Mesendoderm (in vitro differentiated cells): ENCODE data around the gene DCK.

Experiments used
- DNase-seq: peaks from one replicate; pipeline ENCODE4 v3.0.0; 2013
- H2AK5ac ChIP-seq: 2 replicates; pipeline ENCODE4 v1.6.1; 2013; ENCODE audit warnings: low read length, inconsistent platforms
- H2BK120ac ChIP-seq: 2 replicates; pipeline ENCODE4 v1.6.1; 2013; ENCODE audit warnings: low read depth, mild to moderate bottlenecking, low read length, moderate library complexity, mixed read lengths
- H2BK15ac ChIP-seq: replicated peaks from 2 replicates; pipeline ENCODE4 v1.6.1; 2013; ENCODE audit warnings: low read depth, mild to moderate bottlenecking, moderate library complexity
- H2BK5ac ChIP-seq: 2 replicates; pipeline ENCODE4 v1.6.1; 2013; ENCODE audit warnings: low read length, inconsistent platforms
- H3K18ac ChIP-seq: 2 replicates; pipeline ENCODE4 v1.6.1; 2013; ENCODE audit warnings: mild to moderate bottlenecking, low read length, mixed read lengths
- H3K23ac ChIP-seq: one replicate; pipeline ENCODE4 v1.6.1; 2013; ENCODE audit warnings: low read length
- H3K27ac ChIP-seq: 2 replicates; pipeline ENCODE4 v1.5.1; 2013; ENCODE audit warnings: low read depth, mild to moderate bottlenecking, inconsistent platforms, low read length, moderate library complexity
- H3K27me3 ChIP-seq: 2 replicates; pipeline ENCODE4 v1.6.1; 2013; ENCODE audit warnings: low read length, control low read depth, mild to moderate bottlenecking, inconsistent platforms; ENCODE audit not compliant: insufficient read depth, poor library complexity
- H3K36me3 ChIP-seq: 2 replicates; pipeline ENCODE4 v1.6.1; 2013; ENCODE audit warnings: low read length, inconsistent platforms; ENCODE audit not compliant: control insufficient read depth, insufficient read depth
- H3K4ac ChIP-seq: one replicate; pipeline ENCODE4 v1.6.1; 2013; ENCODE audit warnings: low read depth, mild to moderate bottlenecking, low read length, moderate library complexity
- H3K4me1 ChIP-seq: 2 replicates; pipeline ENCODE4 v1.6.1; 2013; ENCODE audit warnings: low read depth, low read length, inconsistent platforms; ENCODE audit not compliant: control insufficient read depth
- H3K4me2 ChIP-seq: 2 replicates; pipeline ENCODE4 v1.6.1; 2013; ENCODE audit warnings: low read length
- H3K4me3 ChIP-seq: 2 replicates; pipeline ENCODE4 v1.5.1; 2013; ENCODE audit warnings: mild to moderate bottlenecking, low read length
- H3K56ac ChIP-seq: one replicate; pipeline ENCODE4 v1.6.1; 2013; ENCODE audit warnings: low read length
- H3K79me1 ChIP-seq: 2 replicates; pipeline ENCODE4 v1.6.1; 2013; ENCODE audit warnings: low read length, inconsistent platforms
- H3K79me2 ChIP-seq: 2 replicates; pipeline ENCODE4 v1.6.1; 2013; ENCODE audit warnings: mild to moderate bottlenecking, low read length; ENCODE audit not compliant: control insufficient read depth, insufficient read depth
- H3K9ac ChIP-seq: 2 replicates; pipeline ENCODE4 v1.6.1; 2013; ENCODE audit warnings: low read length, inconsistent platforms
- H4K5ac ChIP-seq: one replicate; pipeline ENCODE4 v1.6.1; 2013; ENCODE audit warnings: low read length
- H4K8ac ChIP-seq: one replicate; pipeline ENCODE4 v1.6.1; 2013; ENCODE audit warnings: low read depth, mild to moderate bottlenecking, control low read depth, low read length, moderate library complexity
- WGBS: extraction: QIAGEN DNeasy Blood & Tissue Kit; methylation state at CpG from one replicate; pipeline ENCODE4 v1.1.7; 2013; ENCODE audit warnings: low lambda C conversion rate, missing lambda C conversion rate; ENCODE audit not compliant: insufficient coverage; ENCODE audit errors: extremely low coverage; 5-methylcytosine and 5-hydroxymethylcytosine counted together

DCK gene

GRCh38 chr4:70980196-70980595, 13.3 kb upstream of the DCK start:
- no peaks in the 10 kb centered on the region for H3K79me1 ChIP-seq
- no peak overlapping the region for H3K4me2 ChIP-seq
- no peak overlapping the region for H3K23ac ChIP-seq
- no peak overlapping the region for H4K8ac ChIP-seq
- no peaks in the 10 kb centered on the region for H3K36me3 ChIP-seq
- no peak overlapping the region for H2AK5ac ChIP-seq
- DNase-seq, result no peak
- no peaks in the 10 kb centered on the region for H3K4me1 ChIP-seq
- H2BK5ac ChIP-seq, result no peak overlapping the region
- H4K5ac ChIP-seq, result no peak overlapping the region
- no peak overlapping the region for H2BK120ac ChIP-seq
- H3K27ac ChIP-seq, result no peak overlapping the region
- H3K18ac ChIP-seq, result no peak overlapping the region
- H3K27me3 ChIP-seq, result no peaks in the 10 kb centered on the region
- no peak overlapping the region for H3K9ac ChIP-seq
- no peaks in the 10 kb centered on the region for H3K79me2 ChIP-seq
- H2BK15ac ChIP-seq, result no peak overlapping the region
- H3K56ac ChIP-seq, result no peak overlapping the region
- no peak overlapping the region for H3K4ac ChIP-seq
- H3K4me3 ChIP-seq, result no peak overlapping the region

GRCh38 chr4:70984106-70984505, 9.3 kb upstream of the DCK start:
- Histone ChIP-seq H3K79me1 (no peaks in the 10 kb centered on the region), H2BK120ac (no peak overlapping the region), H3K36me3 (no peaks in the 10 kb centered on the region)

DNA sequence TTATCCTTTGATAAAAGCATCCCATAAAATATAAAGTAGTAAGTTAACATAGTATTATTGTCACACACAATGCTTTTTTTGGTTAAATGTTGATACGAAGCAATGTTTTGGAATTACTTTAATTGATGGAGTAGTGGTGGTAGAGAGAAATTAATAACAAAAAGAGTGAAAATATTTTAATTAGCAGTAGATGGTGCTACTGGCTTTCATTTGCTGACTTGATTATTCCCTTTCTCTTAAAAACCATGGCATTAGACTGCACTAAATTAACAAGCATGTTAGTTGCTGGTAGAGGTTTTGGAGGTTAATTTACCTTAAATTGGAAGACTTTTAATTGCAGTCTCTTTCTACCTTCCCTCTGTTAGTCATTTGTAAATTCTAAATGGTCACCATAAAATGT, 8.9 kb upstream of the DCK start:
- Histone ChIP-seq H3K23ac (no peak overlapping the region), H2AK5ac (no peak overlapping the region), H3K36me3 (no peaks in the 10 kb centered on the region), H3K9ac (no peak overlapping the region), H2BK15ac (no peak overlapping the region), H3K79me1 (no peaks in the 10 kb centered on the region), H4K5ac (no peak overlapping the region), H3K56ac (no peak overlapping the region), H3K79me2 (no peaks in the 10 kb centered on the region), H2BK120ac (no peak overlapping the region), H3K27ac (no peak overlapping the region), H3K4ac (no peak overlapping the region), H3K4me1 (no peaks in the 10 kb centered on the region), H4K8ac (no peak overlapping the region), H3K4me2 (no peak overlapping the region), H2BK5ac (no peak overlapping the region), H3K27me3 (no peaks in the 10 kb centered on the region), H3K18ac (no peak overlapping the region), H3K4me3 (no peak overlapping the region)
- 100% methylated on average over 1 of the region's 1 CpG for WGBS
- DNase-seq, result no peak

More at GRCh38 chr4:70984106-70984505, 9.3 kb upstream of the DCK start:
- no peaks in the 10 kb centered on the region for H3K79me2 ChIP-seq
- no peak overlapping the region for H4K8ac ChIP-seq
- no peak overlapping the region for H3K23ac ChIP-seq
- H3K27ac ChIP-seq, result no peak overlapping the region
- H3K4me3 ChIP-seq, result no peak overlapping the region
- H3K4ac ChIP-seq, result no peak overlapping the region
- H2BK15ac ChIP-seq, result no peak overlapping the region
- no peaks in the 10 kb centered on the region for H3K4me1 ChIP-seq
- no peak overlapping the region for H2AK5ac ChIP-seq
- no peak overlapping the region for H2BK5ac ChIP-seq
- no peak for DNase-seq
- no peak overlapping the region for H4K5ac ChIP-seq
- H3K27me3 ChIP-seq, result no peaks in the 10 kb centered on the region
- H3K9ac ChIP-seq, result no peak overlapping the region
- H3K56ac ChIP-seq, result no peak overlapping the region
- no peak overlapping the region for H3K18ac ChIP-seq
- H3K4me2 ChIP-seq, result no peak overlapping the region

DNA sequence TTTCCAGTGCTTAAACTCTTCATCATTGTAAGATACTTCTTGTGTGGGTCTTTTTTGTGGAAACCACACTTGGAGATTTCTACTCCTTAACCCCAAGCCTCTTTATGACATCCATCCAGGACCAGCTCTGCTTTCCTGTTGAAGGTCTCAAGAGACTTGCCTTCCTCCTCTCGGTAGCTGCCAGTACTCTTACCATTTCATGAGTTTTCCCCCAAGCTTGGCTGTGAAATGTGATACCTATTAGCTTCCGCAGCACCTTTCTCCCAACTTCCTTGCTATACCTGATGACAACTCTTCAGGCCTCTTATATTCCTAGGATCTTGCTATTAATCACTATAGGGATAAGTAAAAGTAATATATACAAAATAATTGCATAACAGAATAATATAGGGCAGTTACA, 1.9 kb upstream of the DCK start:
- Histone ChIP-seq H3K4me2 (no peak overlapping the region), H4K5ac (no peak overlapping the region), H2BK5ac (no peak overlapping the region), H3K23ac (no peak overlapping the region), H3K4me3 (no peak overlapping the region), H3K18ac (no peak overlapping the region), H3K79me1 (peaks cover 3% of the 10 kb centered on the region), H3K56ac (no peak overlapping the region), H4K8ac (no peak overlapping the region), H3K9ac (no peak overlapping the region), H3K27me3 (no peaks in the 10 kb centered on the region), H3K4me1 (peaks cover 4% of the 10 kb centered on the region), H2BK120ac (no peak overlapping the region), H3K27ac (no peak overlapping the region), H2AK5ac (no peak overlapping the region), H3K4ac (no peak overlapping the region), H2BK15ac (no peak overlapping the region), H3K36me3 (no peaks in the 10 kb centered on the region), H3K79me2 (peaks cover 25% of the 10 kb centered on the region)
- peak; percentile 18 for DNase-seq
- no CpG with 5 or more reads among the region's 2 CpGs for WGBS

- no CpG with 5 or more reads among the region's 5 CpGs for WGBS
- Histone ChIP-seq H3K4me1 (peaks cover 4% of the 10 kb centered on the region), H2BK15ac (no peak overlapping the region), H3K79me1 (peaks cover 5% of the 10 kb centered on the region), H4K8ac (no peak overlapping the region), H2BK120ac (no peak overlapping the region), H2BK5ac (no peak overlapping the region), H2AK5ac (peak overlapping the region; percentile 25), H3K36me3 (no peaks in the 10 kb centered on the region), H4K5ac (no peak overlapping the region), H3K27ac (no peak overlapping the region), H3K4me3 (no peak overlapping the region), H3K27me3 (no peaks in the 10 kb centered on the region), H3K9ac (peak overlapping the region; percentile 61), H3K4me2 (peak overlapping the region; percentile 29), H3K4ac (no peak overlapping the region), H3K56ac (peak overlapping the region; percentile 75), H3K18ac (no peak overlapping the region), H3K23ac (no peak overlapping the region), H3K79me2 (peaks cover 27% of the 10 kb centered on the region)
- peak; percentile 52 for DNase-seq
Observed at GRCh38 chr4:70992391-70992881, 1.0 kb upstream of the DCK start.

DNA sequence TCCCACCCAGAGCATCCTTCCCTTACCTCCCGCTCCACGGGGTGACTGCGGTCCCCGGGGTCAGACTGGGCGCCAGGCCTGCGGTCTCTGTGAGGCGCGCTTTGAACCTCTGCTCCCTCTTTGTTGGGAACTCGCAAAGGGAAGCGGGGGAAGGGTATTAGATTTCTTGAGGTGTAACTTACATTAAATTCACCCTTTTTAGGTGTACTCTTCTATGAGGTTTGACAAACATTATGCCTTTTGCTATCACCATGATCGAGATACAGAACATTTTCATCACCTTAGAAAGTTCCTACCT, 569 bp downstream of the DCK start:
- Histone ChIP-seq H3K79me1 (peaks cover 5% of the 10 kb centered on the region), H2AK5ac (no peak overlapping the region), H3K9ac (peak overlapping the region; percentile 99), H3K36me3 (no peaks in the 10 kb centered on the region), H3K27ac (peak overlapping the region; percentile 46), H4K5ac (no peak overlapping the region), H3K4me2 (peak overlapping the region; percentile 12), H3K4me1 (peaks cover 4% of the 10 kb centered on the region), H2BK5ac (peak overlapping the region; percentile 27), H3K4me3 (peak overlapping the region; percentile 88), H3K56ac (peak overlapping the region; percentile 99), H3K23ac (peak overlapping the region; percentile 29), H4K8ac (no peak overlapping the region), H3K4ac (peak overlapping the region; percentile 61), H2BK15ac (no peak overlapping the region), H2BK120ac (no peak overlapping the region), H3K79me2 (peaks cover 29% of the 10 kb centered on the region), H3K27me3 (no peaks in the 10 kb centered on the region), H3K18ac (peak overlapping the region; percentile 11)
- WGBS, result no CpG with 5 or more reads among the region's 11 CpGs
- no peak for DNase-seq
